ENCODE data around the gene CDH4. TPM values are rescaled to one million over a fixed set of nuclear protein-coding genes. Genes with fewer than 3 reads are reported as not detected.

Gene CDH4
- total and polyA plus RNA-seq, 9 donors: 0.12 to 4.4 (median 0.36) TPM

DNA sequence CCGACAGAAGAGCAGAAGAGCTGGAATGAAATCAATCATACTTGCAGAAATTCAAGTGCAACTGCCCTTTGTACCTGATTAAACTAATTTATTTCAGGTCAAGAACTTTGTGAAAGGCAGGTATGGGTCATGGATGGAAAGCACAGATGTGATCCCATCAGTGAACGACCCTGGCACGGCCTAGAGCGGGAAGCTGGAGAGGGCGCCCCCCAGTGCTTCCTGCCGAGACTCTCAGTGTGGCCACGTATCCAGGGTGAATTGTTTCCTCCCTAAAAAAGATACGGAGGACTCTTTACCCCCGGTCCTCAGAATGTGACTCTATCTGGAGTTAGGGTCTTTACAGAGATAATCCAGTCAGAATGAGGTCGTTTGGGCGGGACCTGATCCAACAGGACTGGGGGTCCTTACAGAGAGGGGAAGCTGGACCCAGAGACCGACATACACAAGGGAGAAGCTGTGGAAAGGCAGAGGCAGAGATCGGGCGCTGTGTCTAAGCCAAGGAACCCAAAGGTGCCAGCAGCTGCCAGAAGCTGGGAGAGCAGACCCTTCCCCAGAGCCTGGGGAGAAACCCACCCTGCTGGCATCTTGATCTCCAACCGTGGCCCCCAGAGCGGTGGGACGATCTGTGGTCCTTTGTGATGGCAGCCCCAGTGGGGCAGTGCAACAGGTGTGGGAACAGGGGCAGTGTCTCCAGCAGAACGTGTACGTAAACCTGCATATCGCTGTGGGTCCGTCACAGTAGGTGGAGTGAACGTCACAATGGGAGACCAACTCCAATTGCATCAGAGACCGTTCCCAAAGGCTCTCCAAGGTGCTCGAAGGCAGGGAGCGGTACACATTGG is 721.7 kb downstream of the CDH4 start:
- DNase-seq: no peak
- Histone ChIP-seq H3K9me3 (no peaks in the 10 kb centered on the region), H3K4me1 (ENCODE audit: insufficient read depth) (no peaks in the 10 kb centered on the region), H3K36me3 (no peaks in the 10 kb centered on the region), H3K27ac (no peak overlapping the region), H3K27me3 (no peaks in the 10 kb centered on the region), H3K4me3 (no peak overlapping the region)
- 90 to 91% (median 91%) methylated on average over 25 of the region's 25 CpGs for WGBS, 3 donors
- no peak for TF ChIP-seq POLR2A (IDR thresholded peaks at IDR 0.05)
- intact Hi-C loops (cut with DNase I): no loop called here

GRCh38 chr20:61974357-61974665 is 722.2 kb downstream of the CDH4 start:
- no peak for DNase-seq
- TF ChIP-seq, protein P1, sequence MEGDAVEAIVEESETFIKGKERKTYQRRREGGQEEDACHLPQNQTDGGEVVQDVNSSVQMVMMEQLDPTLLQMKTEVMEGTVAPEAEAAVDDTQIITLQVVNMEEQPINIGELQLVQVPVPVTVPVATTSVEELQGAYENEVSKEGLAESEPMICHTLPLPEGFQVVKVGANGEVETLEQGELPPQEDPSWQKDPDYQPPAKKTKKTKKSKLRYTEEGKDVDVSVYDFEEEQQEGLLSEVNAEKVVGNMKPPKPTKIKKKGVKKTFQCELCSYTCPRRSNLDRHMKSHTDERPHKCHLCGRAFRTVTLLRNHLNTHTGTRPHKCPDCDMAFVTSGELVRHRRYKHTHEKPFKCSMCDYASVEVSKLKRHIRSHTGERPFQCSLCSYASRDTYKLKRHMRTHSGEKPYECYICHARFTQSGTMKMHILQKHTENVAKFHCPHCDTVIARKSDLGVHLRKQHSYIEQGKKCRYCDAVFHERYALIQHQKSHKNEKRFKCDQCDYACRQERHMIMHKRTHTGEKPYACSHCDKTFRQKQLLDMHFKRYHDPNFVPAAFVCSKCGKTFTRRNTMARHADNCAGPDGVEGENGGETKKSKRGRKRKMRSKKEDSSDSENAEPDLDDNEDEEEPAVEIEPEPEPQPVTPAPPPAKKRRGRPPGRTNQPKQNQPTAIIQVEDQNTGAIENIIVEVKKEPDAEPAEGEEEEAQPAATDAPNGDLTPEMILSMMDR (IDR thresholded peaks at IDR 0.05): no peak
- TF ChIP-seq EP300 (IDR thresholded peaks at IDR 0.05): no peak
- no peak for TF ChIP-seq POLR2A (IDR thresholded peaks at IDR 0.05)
- Histone ChIP-seq H3K36me3 (no peaks in the 10 kb centered on the region), H3K4me1 (ENCODE audit: insufficient read depth) (no peaks in the 10 kb centered on the region), H3K9me3 (no peaks in the 10 kb centered on the region), H3K4me3 (no peak overlapping the region), H3K27ac (no peak overlapping the region), H3K27me3 (no peaks in the 10 kb centered on the region)
- WGBS, 3 donors: 90 to 93% (median 93%) methylated on average over 14 of the region's 14 CpGs
- intact Hi-C loops (cut with DNase I): no loop called here

- WGBS, 3 donors: 33 to 54% (median 47%) methylated on average over 11 of the region's 11 CpGs
These were observed 723.5 kb downstream of the CDH4 start for GRCh38 chr20:61975407-61976129.

DNA sequence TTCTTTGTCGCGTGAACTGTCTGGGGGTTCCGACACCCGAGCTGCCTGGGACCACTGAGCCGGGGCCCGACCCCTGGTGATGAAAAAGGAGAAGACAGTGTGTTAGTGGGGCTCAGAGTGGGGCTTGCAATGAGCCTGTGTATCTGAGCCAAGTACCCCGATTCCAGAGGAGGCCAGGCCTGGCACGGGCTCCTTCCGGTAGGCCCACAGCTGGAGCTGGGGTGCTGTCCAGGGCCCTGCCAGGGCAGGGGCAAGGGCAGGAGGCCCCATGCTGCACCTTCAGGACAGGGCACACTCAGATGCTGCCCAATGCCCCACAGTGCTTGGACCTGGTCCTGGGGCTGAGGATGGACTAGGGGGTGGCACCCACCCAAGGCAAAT is 724.2 kb downstream of the CDH4 start:
- no peak for DNase-seq
- Histone ChIP-seq H3K27me3 (no peaks in the 10 kb centered on the region), H3K9me3 (no peaks in the 10 kb centered on the region), H3K27ac (no peak overlapping the region), H3K4me1 (ENCODE audit: insufficient read depth) (peaks cover 1% of the 10 kb centered on the region), H3K4me3 (no peak overlapping the region), H3K36me3 (no peaks in the 10 kb centered on the region)
- intact Hi-C loops (cut with DNase I): no loop called here
- WGBS, 3 donors: 76 to 87% (median 81%) methylated on average over 9 of the region's 9 CpGs
- TF ChIP-seq, protein P1 (IDR thresholded peaks at IDR 0.05): no peak
- no peak for TF ChIP-seq POLR2A (IDR thresholded peaks at IDR 0.05)
- no peak for TF ChIP-seq EP300 (IDR thresholded peaks at IDR 0.05)

More at GRCh38 chr20:61975407-61976129, 723.5 kb downstream of the CDH4 start:
- H3K9me3 ChIP-seq: no peaks in the 10 kb centered on the region
- no peaks in the 10 kb centered on the region for H3K4me1 ChIP-seq (ENCODE audit: insufficient read depth)
- H3K27me3 ChIP-seq: no peaks in the 10 kb centered on the region
- no peaks in the 10 kb centered on the region for H3K36me3 ChIP-seq
- TF ChIP-seq EP300 (IDR thresholded peaks at IDR 0.05): no peak
- TF ChIP-seq POLR2A (IDR thresholded peaks at IDR 0.05): no peak
- TF ChIP-seq, protein P1 (IDR thresholded peaks at IDR 0.05): no peak
- intact Hi-C loops (cut with DNase I): no loop called here
- DNase-seq: no peak
- H3K4me3 ChIP-seq: no peak overlapping the region
- no peak overlapping the region for H3K27ac ChIP-seq

All from ovary (tissue), 9 donors.